IMR-90 (cell line): ENCODE results near the gene ABL1. TPM values are rescaled to one million over a fixed set of nuclear protein-coding genes. Genes with fewer than 3 reads are reported as not detected.
A peak's percentile ranks its signal among the peaks of the same experiment; 100 is the strongest.
"Not testable (repeated sequence)": the region's sequence is repeated elsewhere in the genome, so short reads cannot be mapped to it uniquely, and the experiment has no call there.

Experiments used
- ATAC-seq: fragments of 200-7000 bp; cut with Tn5 transposase; 2 replicates; pipeline ENCODE4 v1.9.1; 2020; ENCODE audit warnings: low read depth, mild to moderate bottlenecking, moderate library complexity
- BruUV-seq: library from RNA; stranded (reverse); fragments of 400-500 nt; replicated peaks from 2 replicates; lab custom pipeline; 2021; lab: Mats Ljungman, UMichigan
- CTCF ChIA-PET: fragments of 300-600 bp; formaldehyde crosslinking; extraction: SDS; loops from one replicate; lab custom pipeline; 2021; ENCODE audit warnings: antibody characterized with exemption; lab: Yijun Ruan, JAX
- POLR2A ChIA-PET: fragments of 300-600 bp; sonication (Branson Sonifier 250); formaldehyde crosslinking; loops from one replicate; lab custom pipeline; 2022; ENCODE audit warnings: antibody characterized with exemption; ENCODE audit not compliant: unreplicated experiment; lab: Charles Lee
- DNase-seq: peaks from one replicate; pipeline ENCODE4 v3.0.0; 2013
- H2AFZ ChIP-seq: replicated peaks from 2 replicates; pipeline ENCODE3; 2013; ENCODE audit warnings: low read length, mild to moderate bottlenecking; ENCODE audit not compliant: poor library complexity
- H2AK5ac ChIP-seq: 2 replicates; pipeline ENCODE4 v1.6.1; 2013; ENCODE audit warnings: low read depth, low read length, inconsistent platforms
- H2AK9ac ChIP-seq: replicated peaks from 2 replicates; pipeline ENCODE3; 2013; ENCODE audit warnings: mild to moderate bottlenecking, low read depth, low read length, moderate library complexity; ENCODE audit not compliant: poor library complexity
- H2BK120ac ChIP-seq: 2 replicates; pipeline ENCODE4 v1.6.1; 2013; ENCODE audit warnings: low read depth, low read length, inconsistent platforms
- H2BK15ac ChIP-seq: 3 replicates; pipeline ENCODE4 v1.6.1; 2013; ENCODE audit warnings: low read depth, low read length, inconsistent platforms
- H2BK20ac ChIP-seq: 2 replicates; pipeline ENCODE4 v1.6.1; 2013; ENCODE audit warnings: low read depth, mild to moderate bottlenecking, inconsistent platforms, low read length, moderate library complexity
- H2BK5ac ChIP-seq: 2 replicates; pipeline ENCODE4 v1.6.1; 2013; ENCODE audit warnings: mild to moderate bottlenecking, low read depth, low read length, inconsistent platforms; ENCODE audit not compliant: poor library complexity, severe bottlenecking
- H3K14ac ChIP-seq: replicated peaks from 2 replicates; pipeline ENCODE4 v1.6.1; 2013; ENCODE audit warnings: low read depth, low read length, inconsistent platforms
- H3K18ac ChIP-seq: 2 replicates; pipeline ENCODE4 v1.6.1; 2013; ENCODE audit warnings: low read depth, low read length, control low read depth
- H3K23ac ChIP-seq: 2 replicates; pipeline ENCODE4 v1.6.1; 2013; ENCODE audit warnings: low read depth, low read length, inconsistent platforms
- H3K27ac ChIP-seq: 2 replicates; pipeline ENCODE4 v1.5.1; 2013; ENCODE audit warnings: mild to moderate bottlenecking, control low read depth, low read length; ENCODE audit not compliant: insufficient read depth
- H3K27me3 ChIP-seq: 2 replicates; pipeline ENCODE4 v1.6.1; 2013; ENCODE audit warnings: low read length; ENCODE audit not compliant: control insufficient read depth, insufficient read depth
- H3K36me3 ChIP-seq: 2 replicates; pipeline ENCODE4 v1.6.1; 2013; ENCODE audit warnings: low read length, mixed read lengths; ENCODE audit not compliant: control insufficient read depth, insufficient read depth
- H3K4ac ChIP-seq: 2 replicates; pipeline ENCODE4 v1.6.1; 2013; ENCODE audit warnings: low read depth, low read length, inconsistent platforms
- H3K4me1 ChIP-seq: 2 replicates; pipeline ENCODE4 v1.6.1; 2013; ENCODE audit warnings: low read length, mixed read lengths; ENCODE audit not compliant: control insufficient read depth, insufficient read depth
- H3K4me2 ChIP-seq: 2 replicates; pipeline ENCODE4 v1.6.1; 2013; ENCODE audit warnings: low read depth, mild to moderate bottlenecking, control low read depth, low read length, moderate library complexity
- H3K4me3 ChIP-seq: 2 replicates; pipeline ENCODE4 v1.5.1; 2013; ENCODE audit warnings: low read depth, mild to moderate bottlenecking, control low read depth, low read length, moderate library complexity; ENCODE audit not compliant: insufficient read depth
- H3K56ac ChIP-seq: 2 replicates; pipeline ENCODE4 v1.6.1; 2013; ENCODE audit warnings: low read length, inconsistent platforms; ENCODE audit not compliant: insufficient read depth; ENCODE audit errors: extremely low read depth
- H3K79me1 ChIP-seq, 2 experiments: 2 replicates each; pipeline ENCODE4 v1.6.1; 2013; ENCODE audit warnings: low read length in 2 of 2, inconsistent platforms in 1 of 2, low read depth in 1 of 2
- H3K9ac ChIP-seq: 2 replicates; pipeline ENCODE4 v1.6.1; 2013; ENCODE audit warnings: low read depth, low read length, control low read depth
- H3K9me1 ChIP-seq: 2 replicates; pipeline ENCODE4 v1.6.1; 2013; ENCODE audit warnings: low read length, inconsistent platforms; ENCODE audit not compliant: insufficient read depth
- H3K9me3 ChIP-seq: 2 replicates; pipeline ENCODE4 v1.6.1; 2013; ENCODE audit warnings: low read length; ENCODE audit not compliant: control insufficient read depth, insufficient read depth
- H4K20me1 ChIP-seq: 2 replicates; pipeline ENCODE4 v1.6.1; 2013; ENCODE audit warnings: low read length, inconsistent platforms; ENCODE audit not compliant: insufficient read depth
- H4K5ac ChIP-seq: 2 replicates; pipeline ENCODE4 v1.6.1; 2013; ENCODE audit warnings: mild to moderate bottlenecking, low read depth, low read length, control low read depth
- H4K8ac ChIP-seq, 2 experiments: 2 replicates each; pipeline ENCODE4 v1.6.1; 2013; ENCODE audit warnings: low read depth in 2 of 2, low read length in 2 of 2, control low read depth in 1 of 2, inconsistent platforms in 1 of 2
- H4K91ac ChIP-seq: 2 replicates; pipeline ENCODE4 v1.6.1; 2013; ENCODE audit warnings: low read depth, low read length, inconsistent platforms; ENCODE audit not compliant: insufficient read depth
- RFX5 ChIP-seq: IDR thresholded peaks from 2 replicates; pipeline ENCODE4 v1.8.0; 2012; ENCODE audit warnings: low read depth, mild to moderate bottlenecking, low read length, moderate library complexity
- WGBS, 2 experiments: methylation state at CpG; one replicate each; pipeline versions ENCODE4 v1.1.5 to v1.1.7; 2013; ENCODE audit warnings: missing lambda C conversion rate in 2 of 2; ENCODE audit not compliant: insufficient read length in 1 of 2; ENCODE audit errors: extremely low coverage in 2 of 2; 5-methylcytosine and 5-hydroxymethylcytosine counted together
- dilution Hi-C: fragments of 300-500 bp; cut with HindIII; formaldehyde crosslinking; loops from one replicate; pipeline ENCODE4 v1.14.3; 2018; ENCODE audit warnings: low sequenced_read_pairs; ENCODE audit not compliant: unreplicated experiment
- in situ Hi-C: fragments of 300-500 bp; cut with MboI; formaldehyde crosslinking; loops from 3 replicates; pipeline ENCODE4 v1.14.3; 2019; ENCODE audit warnings: low sequenced_read_pairs, inconsistent platforms, mixed read lengths
- intact Hi-C: fragments of 100-400 bp; cut with micrococcal nuclease; formaldehyde crosslinking; loops from 2 replicates; pipeline ENCODE4 v1.10.0; 2022
- polyA plus RNA-seq, 3 experiments: library from polyadenylated mRNA; depleted of rRNA; stranded (reverse); fragments of >200 nt; gene quantifications; 2 replicates each; pipeline ENCODE4 v1.2.3, GENCODE V29; 2012; ENCODE audit warnings: low replicate concordance in 1 of 3
- total RNA-seq: library from RNA; depleted of rRNA; stranded (reverse); fragments of >200 nt; gene quantifications from 2 replicates; pipeline ENCODE4 v1.2.3, GENCODE V29; 2012
- TF ChIP-seq, protein P1 (sequence below): conservative IDR thresholded peaks from 2 replicates; pipeline ENCODE4 v1.5.1; 2012; ENCODE audit warnings: mild to moderate bottlenecking, low read depth, low read length, improper control_type of control experiment

Gene ABL1
- total and polyA plus RNA-seq, 2 of the 4 experiments (the other 2 are of a cell fraction), result 33.7 to 49.1 TPM

DNA sequence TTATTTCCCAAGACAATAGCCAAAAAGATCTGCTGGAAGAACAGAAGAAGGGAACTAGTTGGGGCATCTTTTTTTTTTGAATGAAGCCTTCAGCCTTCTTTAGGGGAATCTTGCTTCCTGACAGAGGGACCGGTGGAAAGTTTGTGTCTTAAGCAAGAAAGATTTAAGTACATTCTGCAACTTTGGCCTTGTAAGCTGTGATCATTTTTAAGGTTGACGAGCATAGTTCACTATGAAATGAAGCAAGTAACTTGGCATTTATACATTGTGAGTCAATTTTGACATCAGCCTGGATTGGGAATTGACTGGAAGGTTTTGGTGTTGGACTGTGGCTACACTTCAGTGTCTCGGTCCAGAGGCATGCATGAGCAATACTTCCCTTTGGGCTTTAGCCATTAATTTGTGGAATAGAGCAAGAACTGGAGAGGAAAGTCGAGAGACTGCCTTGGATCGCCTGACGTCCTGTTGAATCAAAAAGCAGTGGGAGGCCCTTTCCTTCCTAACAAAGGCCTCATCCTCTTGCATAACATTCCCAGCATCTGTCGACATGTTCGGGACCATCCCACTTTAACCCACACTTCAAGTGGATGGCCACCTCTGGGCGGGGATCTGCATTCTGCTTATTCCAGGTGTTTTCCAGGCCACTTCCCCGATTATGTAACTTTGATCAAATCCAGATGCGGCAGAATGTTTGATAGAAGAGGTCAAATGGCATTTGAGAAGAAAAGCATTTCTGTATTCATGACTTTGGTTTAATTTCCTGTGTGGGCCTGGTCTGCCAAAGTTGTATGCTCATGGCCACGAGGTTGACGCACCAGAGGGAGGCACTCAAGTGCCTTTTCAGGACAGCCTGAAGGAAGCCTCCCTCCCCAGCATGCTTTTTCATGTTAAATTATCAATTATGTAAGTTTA lies 12.5 kb downstream of the ABL1 start (continued):
- TF ChIP-seq, protein P1, sequence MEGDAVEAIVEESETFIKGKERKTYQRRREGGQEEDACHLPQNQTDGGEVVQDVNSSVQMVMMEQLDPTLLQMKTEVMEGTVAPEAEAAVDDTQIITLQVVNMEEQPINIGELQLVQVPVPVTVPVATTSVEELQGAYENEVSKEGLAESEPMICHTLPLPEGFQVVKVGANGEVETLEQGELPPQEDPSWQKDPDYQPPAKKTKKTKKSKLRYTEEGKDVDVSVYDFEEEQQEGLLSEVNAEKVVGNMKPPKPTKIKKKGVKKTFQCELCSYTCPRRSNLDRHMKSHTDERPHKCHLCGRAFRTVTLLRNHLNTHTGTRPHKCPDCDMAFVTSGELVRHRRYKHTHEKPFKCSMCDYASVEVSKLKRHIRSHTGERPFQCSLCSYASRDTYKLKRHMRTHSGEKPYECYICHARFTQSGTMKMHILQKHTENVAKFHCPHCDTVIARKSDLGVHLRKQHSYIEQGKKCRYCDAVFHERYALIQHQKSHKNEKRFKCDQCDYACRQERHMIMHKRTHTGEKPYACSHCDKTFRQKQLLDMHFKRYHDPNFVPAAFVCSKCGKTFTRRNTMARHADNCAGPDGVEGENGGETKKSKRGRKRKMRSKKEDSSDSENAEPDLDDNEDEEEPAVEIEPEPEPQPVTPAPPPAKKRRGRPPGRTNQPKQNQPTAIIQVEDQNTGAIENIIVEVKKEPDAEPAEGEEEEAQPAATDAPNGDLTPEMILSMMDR, result peak; percentile 39
- no peak for TF ChIP-seq RFX5

GRCh38 chr9:130848514-130848913 lies 13.5 kb downstream of the ABL1 start:
- H4K91ac ChIP-seq, H3K4me2 ChIP-seq, DNase-seq, H2BK120ac ChIP-seq, H3K56ac ChIP-seq, H2AK9ac ChIP-seq, H3K9ac ChIP-seq, in situ Hi-C loops, H3K36me3 ChIP-seq, H4K8ac ChIP-seq, H2BK15ac ChIP-seq, H3K23ac ChIP-seq, POLR2A ChIA-PET, intact Hi-C loops, H2BK20ac ChIP-seq, H3K18ac ChIP-seq, H3K27me3 ChIP-seq, H3K4me3 ChIP-seq, H4K5ac ChIP-seq, BruUV-seq, dilution Hi-C loops, H3K9me3 ChIP-seq, H3K14ac ChIP-seq, ATAC-seq, H2AFZ ChIP-seq: not testable (repeated sequence)
- Histone ChIP-seq H3K79me1 (peaks cover 4 to 58% of the 10 kb centered on the region in 2 experiments; a peak in 2 of 4 replicates), H2BK5ac (peak overlapping the region; percentile 94), H2AK5ac (peak overlapping the region; percentile 81; the same call in 1 of the 2 replicates), H4K20me1 (peaks cover 66% of the 10 kb centered on the region), H3K4ac (peak overlapping the region; percentile 52; the same call in 1 of the 2 replicates), H3K27ac (peak overlapping the region; percentile 73; the same call in 1 of the 2 replicates), H3K9me1 (peaks cover 12% of the 10 kb centered on the region), H3K4me1 (peaks cover 19% of the 10 kb centered on the region)
- CTCF ChIA-PET, result interaction anchor here (0.6 to 1.1 kb wide), 2 partner anchors 16 to 149 kb away, joined by 3 to 5 read pairs; no protein-coding TSS in a partner anchor
- WGBS, 2 experiments, result no CpG with 5 or more reads among the region's 8 CpGs
